H1 (cell line): Measurements from ENCODE around the gene CELF1. TPM values are rescaled to one million over a fixed set of nuclear protein-coding genes. Genes with fewer than 3 reads are reported as not detected.

Source experiments
- CTCF ChIA-PET: fragments of 300-600 bp; sonication (Branson Sonifier 250); formaldehyde crosslinking; loops from one replicate; lab custom pipeline; 2021; ENCODE audit not compliant: partially characterized antibody; lab: Charles Lee
- POLR2A ChIA-PET: fragments of 300-600 bp; sonication (Branson Sonifier 250); formaldehyde crosslinking; loops from one replicate; lab custom pipeline; 2021; ENCODE audit warnings: inconsistent platforms; ENCODE audit not compliant: partially characterized antibody; lab: Charles Lee
- DNase-seq, 2 experiments: peaks; one replicate each; pipeline versions ENCODE4 v3.0.0 to v3.0.0-alpha.2; 2010 to 2022; ENCODE audit warnings: low spot score in 2 of 2, low read depth in 1 of 2, mixed read lengths in 1 of 2
- FAIRE-seq: peaks from 2 replicates; lab custom pipeline; 2011; peaks lifted over from hg19 to GRCh38; lab: Jason Lieb, UNC
- H2AFZ ChIP-seq: 2 replicates; pipeline ENCODE4 v1.8.1; 2012; ENCODE audit warnings: low read length, inconsistent platforms
- H2AK5ac ChIP-seq: 2 replicates; pipeline ENCODE4 v1.6.1; 2013; ENCODE audit warnings: low read depth, low read length
- H2BK120ac ChIP-seq: replicated peaks from 2 replicates; pipeline ENCODE3; 2013; ENCODE audit warnings: low read depth, low read length, inconsistent platforms
- H2BK12ac ChIP-seq: 2 replicates; pipeline ENCODE4 v1.6.1; 2013; ENCODE audit warnings: low read depth, low read length
- H2BK15ac ChIP-seq: 2 replicates; pipeline ENCODE4 v1.6.1; 2013; ENCODE audit warnings: low read length
- H2BK20ac ChIP-seq: 2 replicates; pipeline ENCODE4 v1.6.1; 2013; ENCODE audit warnings: low read length
- H2BK5ac ChIP-seq: 2 replicates; pipeline ENCODE4 v1.6.1; 2013; ENCODE audit warnings: low read depth, low read length
- H3K14ac ChIP-seq: 2 replicates; pipeline ENCODE4 v1.6.1; 2013; ENCODE audit warnings: inconsistent platforms; ENCODE audit not compliant: insufficient read length
- H3K18ac ChIP-seq: 2 replicates; pipeline ENCODE4 v1.6.1; 2013; ENCODE audit warnings: low read length; ENCODE audit errors: extremely low read depth
- H3K23ac ChIP-seq: 2 replicates; pipeline ENCODE4 v1.6.1; 2013; ENCODE audit warnings: inconsistent platforms; ENCODE audit not compliant: insufficient read length
- H3K23me2 ChIP-seq: 2 replicates; pipeline ENCODE4 v1.6.1; 2013; ENCODE audit warnings: low read depth, low read length
- H3K27ac ChIP-seq: 2 replicates; pipeline ENCODE4 v1.6.1; 2011; ENCODE audit warnings: low read depth, low read length, inconsistent platforms
- H3K27me3 ChIP-seq, 4 experiments: replicated peaks in 1 of 4; 1 replicate in 1 of 4; 2 replicates in 3 of 4; pipeline versions ENCODE4 v1.6.1 to v1.8.1; 2011 to 2013; ENCODE audit warnings: low read length in 3 of 4, mild to moderate bottlenecking in 3 of 4, inconsistent platforms in 2 of 4, mixed read lengths in 2 of 4, moderate library complexity in 1 of 4; ENCODE audit not compliant: control insufficient read depth in 3 of 4, insufficient read depth in 3 of 4; ENCODE audit errors: extremely low read depth in 1 of 4
- H3K36me3 ChIP-seq, 4 experiments: 2 replicates each; pipeline versions ENCODE4 v1.6.1 to v1.8.1; 2011 to 2013; ENCODE audit warnings: mild to moderate bottlenecking in 4 of 4, low read length in 3 of 4, moderate library complexity in 2 of 4, control low read depth in 1 of 4, inconsistent platforms in 1 of 4; ENCODE audit not compliant: insufficient read depth in 4 of 4, control insufficient read depth in 2 of 4
- H3K4ac ChIP-seq: replicated peaks from 2 replicates; pipeline ENCODE3; 2013; ENCODE audit warnings: low read length, low read depth, mixed read lengths, inconsistent platforms; ENCODE audit not compliant: insufficient read length
- H3K4me1 ChIP-seq, 4 experiments: replicated peaks in 1 of 4; 1 replicate in 1 of 4; 2 replicates in 3 of 4; pipeline versions ENCODE4 v1.6.1 to v1.8.1; 2011 to 2013; ENCODE audit warnings: low read length in 3 of 4, inconsistent platforms in 2 of 4, mixed read lengths in 1 of 4; ENCODE audit not compliant: insufficient read depth in 4 of 4, control insufficient read depth in 3 of 4
- H3K4me2 ChIP-seq, 2 experiments: 2 replicates each; pipeline versions ENCODE4 v1.6.1 to v1.8.1; 2011 to 2013; ENCODE audit warnings: low read depth in 2 of 2, low read length in 2 of 2, control low read depth in 1 of 2, inconsistent platforms in 1 of 2, mild to moderate bottlenecking in 1 of 2; ENCODE audit not compliant: insufficient read depth in 1 of 2
- H3K4me3 ChIP-seq, 4 experiments: fragments of 200-600, 300-600 bp in 1 of 4; sonication (generic), shearing (Covaris generic), sonication (Bioruptor Twin) in 1 of 4; 2 replicates each; pipeline versions ENCODE4 v1.5.1 to v1.8.1; 2011 to 2016; ENCODE audit warnings: low read length in 4 of 4, low read depth in 3 of 4, control low read depth in 2 of 4, inconsistent platforms in 2 of 4, mild to moderate bottlenecking in 2 of 4, mixed read lengths in 1 of 4, moderate library complexity in 1 of 4; ENCODE audit not compliant: insufficient read depth in 2 of 4; ENCODE audit errors: extremely low read depth in 1 of 4
- H3K56ac ChIP-seq: replicated peaks from 2 replicates; pipeline ENCODE3; 2013; ENCODE audit warnings: low read depth, mild to moderate bottlenecking, mixed read lengths, low read length, inconsistent platforms; ENCODE audit not compliant: insufficient read length
- H3K79me1 ChIP-seq: 2 replicates; pipeline ENCODE4 v1.6.1; 2013; ENCODE audit warnings: low read depth, low read length, control low read depth
- H3K79me2 ChIP-seq, 2 experiments: 2 replicates each; pipeline versions ENCODE4 v1.6.1 to v1.8.1; 2012 to 2013; ENCODE audit warnings: low read length in 2 of 2, mild to moderate bottlenecking in 2 of 2, inconsistent platforms in 1 of 2; ENCODE audit not compliant: insufficient read depth in 2 of 2, control insufficient read depth in 1 of 2
- H3K9ac ChIP-seq, 4 experiments: replicated peaks in 1 of 4; 1 replicate in 1 of 4; 2 replicates in 3 of 4; pipeline versions ENCODE4 v1.6.1 to v1.8.1; 2011 to 2013; ENCODE audit warnings: low read depth in 3 of 4, low read length in 3 of 4, control low read depth in 2 of 4, mild to moderate bottlenecking in 2 of 4, moderate library complexity in 2 of 4, inconsistent platforms in 1 of 4; ENCODE audit errors: extremely low read depth in 1 of 4
- H3K9me3 ChIP-seq, 2 experiments: 2 replicates each; pipeline versions ENCODE4 v1.6.1 to v1.8.1; 2012 to 2013; ENCODE audit warnings: mild to moderate bottlenecking in 2 of 2, moderate library complexity in 2 of 2, control low read depth in 1 of 2, inconsistent platforms in 1 of 2, low read depth in 1 of 2, low read length in 1 of 2, mixed read lengths in 1 of 2; ENCODE audit not compliant: insufficient read depth in 2 of 2
- H4K20me1 ChIP-seq, 2 experiments: replicated peaks in 1 of 2; 2 replicates each; pipeline versions ENCODE3 to v1.8.1; 2011 to 2013; ENCODE audit warnings: inconsistent platforms in 2 of 2, low read length in 2 of 2, mild to moderate bottlenecking in 1 of 2; ENCODE audit not compliant: insufficient read depth in 2 of 2, control insufficient read depth in 1 of 2
- H4K5ac ChIP-seq: 2 replicates; pipeline ENCODE4 v1.6.1; 2013; ENCODE audit warnings: low read length, low read depth, mixed read lengths, inconsistent platforms; ENCODE audit not compliant: insufficient read length
- H4K8ac ChIP-seq: 2 replicates; pipeline ENCODE4 v1.8.0; 2013; ENCODE audit warnings: mild to moderate bottlenecking, moderate library complexity, low read length, inconsistent platforms; ENCODE audit not compliant: insufficient read depth; ENCODE audit errors: extremely low read depth
- H4K91ac ChIP-seq: replicated peaks from 2 replicates; pipeline ENCODE3; 2013; ENCODE audit warnings: low read length, mixed read lengths, inconsistent platforms; ENCODE audit not compliant: insufficient read length
- CTCF ChIP-seq, 3 experiments: IDR thresholded peaks; 1 replicate in 2 of 3; 2 replicates in 1 of 3; pipeline versions ENCODE4 v1.5.1 to v1.6.1; 2011; ENCODE audit warnings: low read length in 3 of 3, mild to moderate bottlenecking in 3 of 3, inconsistent platforms in 2 of 3, low read depth in 1 of 3, moderate library complexity in 1 of 3; ENCODE audit not compliant: insufficient read depth in 1 of 3; ENCODE audit errors: control extremely low read depth in 1 of 3
- KDM1A ChIP-seq: fragments of 200-600, 300-600 bp; sonication (generic); IDR thresholded peaks from 2 replicates; pipeline ENCODE4 v1.7.1; 2016; ENCODE audit warnings: mild to moderate bottlenecking, low read length, borderline replicate concordance
- SP4 ChIP-seq: IDR thresholded peaks from 2 replicates; pipeline ENCODE4 v1.6.1; 2012; ENCODE audit warnings: low read length, inconsistent platforms
- WGBS, 2 experiments: shearing (Covaris generic) in 1 of 2; methylation state at CpG; one replicate each; pipeline versions ENCODE4 v1.1.6 to v1.1.7; 2013 to 2015; ENCODE audit warnings: low lambda C conversion rate in 2 of 2, mixed read lengths in 2 of 2, inconsistent platforms in 1 of 2, low coverage in 1 of 2, missing lambda C conversion rate in 1 of 2; ENCODE audit not compliant: insufficient replicate concordance in 2 of 2, insufficient coverage in 1 of 2, insufficient read length in 1 of 2; ENCODE audit errors: extremely low coverage in 1 of 2, missing lambda C conversion rate in 1 of 2; 5-methylcytosine and 5-hydroxymethylcytosine counted together
- polyA plus RNA-seq, 7 experiments: library from polyadenylated mRNA; depleted of rRNA in 3 of 7; stranded (reverse) in 5 of 7; unstranded in 2 of 7; fragments of >200 nt in 5 of 7; fragments of 200-250 nt in 2 of 7; gene quantifications; 1 replicate in 5 of 7; 2 replicates in 1 of 7; 4 replicates in 1 of 7; pipeline versions ENCODE4 v1.2.1 to v1.2.3, GENCODE V29; 2011 to 2013; ENCODE audit warnings: missing spikeins in 2 of 7, mixed read lengths in 2 of 7
- total RNA-seq: library from RNA; stranded (reverse); fragmentation: NEBNext Ultra II Directional; extraction: Animal tissue kit (Norgen Biotek cat#: 25700); gene quantifications from 2 replicates; pipeline ENCODE4 v1.2.1, GENCODE V29; 2021

Gene CELF1
- total and polyA plus RNA-seq, 2 of the 8 experiments (the other 6 are each of a cell fraction or from before 2014, with no cell fraction given): 131 to 197 TPM

- no peak overlapping the region for H4K91ac ChIP-seq
- no peak overlapping the region for H2AFZ ChIP-seq
- H4K8ac ChIP-seq: no peak overlapping the region
- no peak for TF ChIP-seq SP4
- 0 out of 2 replicates have a peak, but pooled peaks have one; percentile 19 for TF ChIP-seq KDM1A
- no peak for TF ChIP-seq CTCF (IDR thresholded peaks at IDR 0.05; ENCODE audit: control extremely low read depth in 1 of 3, insufficient read depth in 1 of 3, low read depth in 1 of 3, low read length in 3 of 3)
- DNase-seq (no peak), FAIRE-seq (no peak)
- H2BK120ac ChIP-seq: no peak overlapping the region
- H3K27ac ChIP-seq: no peak overlapping the region
- CTCF ChIA-PET: interaction anchor here (0.6 kb wide), 1 partner anchor 43 kb away, joined by 3 read pairs; no protein-coding TSS in a partner anchor
- H3K27me3 ChIP-seq: no peaks in the 10 kb centered on the region
- H2BK15ac ChIP-seq: no peak overlapping the region
- H3K23ac ChIP-seq: no peak overlapping the region
- no peaks in the 10 kb centered on the region for H3K36me3 ChIP-seq
- H3K79me1 ChIP-seq: no peaks in the 10 kb centered on the region
- no peaks in the 10 kb centered on the region for H4K20me1 ChIP-seq
- H3K9me3 ChIP-seq: no peaks in the 10 kb centered on the region
- no peak overlapping the region for H3K18ac ChIP-seq
- H2BK12ac ChIP-seq: no peak overlapping the region
- no peak overlapping the region for H3K4me2 ChIP-seq
- H4K5ac ChIP-seq: no peak overlapping the region
- no peak overlapping the region for H2BK20ac ChIP-seq
- no peak overlapping the region for H3K14ac ChIP-seq
- no peak overlapping the region for H3K4me3 ChIP-seq
- no peak overlapping the region for H2BK5ac ChIP-seq
- 93% methylated on average over 4 of the region's 4 CpGs; no CpG with 5 or more reads in 1 of the 2 experiments for WGBS, 2 experiments
- no peak overlapping the region for H3K4ac ChIP-seq
- H3K79me2 ChIP-seq: no peaks in the 10 kb centered on the region
- no peaks in the 10 kb centered on the region; a peak in 2 of 7 replicates for H3K4me1 ChIP-seq
- no peak overlapping the region for H2AK5ac ChIP-seq
- H3K9ac ChIP-seq: no peak overlapping the region
- POLR2A ChIA-PET: no interaction called here
- no peaks in the 10 kb centered on the region for H3K23me2 ChIP-seq
- H3K56ac ChIP-seq: no peak overlapping the region
These were observed 100.9 kb downstream of the CELF1 start for GRCh38 chr11:47451990-47452389.
